ENCODE data around the gene SMPDL3A.

- TF ChIP-seq CTCF (conservative IDR thresholded peaks at IDR 0.05; ENCODE audit: low read depth, low read length) (no peak), EZH2 (IDR thresholded peaks at IDR 0.05; ENCODE audit: borderline replicate concordance, low read depth, low read length, poor library complexity, severe bottlenecking) (no peak)
These were observed 7.3 kb upstream of the SMPDL3A start for GRCh38 chr6:122781716-122782115.
